Left ventricle myocardium superior (tissue), 1 donor: ENCODE data around the gene AGAP1. TPM values are rescaled to one million over a fixed set of nuclear protein-coding genes. Genes with fewer than 3 reads are reported as not detected.
"Not testable (repeated sequence)": the region's sequence is repeated elsewhere in the genome, so short reads cannot be mapped to it uniquely, and the experiment has no call there.

Source experiments
- ATAC-seq: fragments of 200-7000 bp; cut with Tn5 transposase; one replicate; pipeline ENCODE4 v1.9.1; 2020; ENCODE audit warnings: mild to moderate bottlenecking, moderate library complexity
- DNase-seq: peaks from one replicate; pipeline ENCODE4 v3.0.0-alpha.2; 2020
- intact Hi-C: fragments of 100-400 bp; cut with micrococcal nuclease; formaldehyde crosslinking; loops from one replicate; pipeline ENCODE4 v1.11.0; 2022
- total RNA-seq: library from RNA; stranded (reverse); fragmentation: NEBNext Ultra II Directional; extraction: Animal tissue kit (Norgen Biotek cat#: 25700); gene quantifications from one replicate; pipeline ENCODE4 v1.2.1, GENCODE V29; 2021
- donor health status: DM: no; HTN: yes; CAD: no; lungs with severe emphysema.

AGAP1 gene
- total RNA-seq, 1 donor from 2014 or later, result 22.3 TPM

GRCh38 chr2:236124182-236124893 lies 630.5 kb downstream of the AGAP1 start:
- ATAC-seq, result no peak
- intact Hi-C loops, result no loop called here
- DNase-seq, result peak; percentile 10

DNA sequence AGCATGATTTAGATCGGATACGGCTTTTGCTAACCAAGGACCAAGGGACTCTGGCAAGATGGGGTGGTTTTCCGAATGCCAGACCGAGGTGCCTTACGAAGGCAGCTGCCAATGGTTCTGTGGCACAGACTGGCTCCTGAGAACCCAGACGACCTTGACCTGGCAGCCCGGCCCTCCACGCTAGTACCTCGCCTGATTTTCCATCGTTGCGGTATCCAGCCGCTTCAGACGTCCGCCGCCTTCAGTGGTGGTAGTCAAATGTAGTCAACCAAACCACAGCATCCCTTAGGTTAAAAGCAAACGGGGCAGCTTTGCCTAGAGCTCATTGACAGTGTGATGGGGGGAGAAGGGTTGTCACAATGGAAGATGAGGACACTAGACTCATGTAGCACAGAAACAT lies 631.7 kb downstream of the AGAP1 start:
- DNase-seq (peak; percentile 7), ATAC-seq (no peak)
- intact Hi-C loops, result no loop called here

- no peak for ATAC-seq
- DNase-seq, result peak; percentile 16
- intact Hi-C loops, result no loop called here
Measured at GRCh38 chr2:236127010-236127409, 633.2 kb downstream of the AGAP1 start.

DNA sequence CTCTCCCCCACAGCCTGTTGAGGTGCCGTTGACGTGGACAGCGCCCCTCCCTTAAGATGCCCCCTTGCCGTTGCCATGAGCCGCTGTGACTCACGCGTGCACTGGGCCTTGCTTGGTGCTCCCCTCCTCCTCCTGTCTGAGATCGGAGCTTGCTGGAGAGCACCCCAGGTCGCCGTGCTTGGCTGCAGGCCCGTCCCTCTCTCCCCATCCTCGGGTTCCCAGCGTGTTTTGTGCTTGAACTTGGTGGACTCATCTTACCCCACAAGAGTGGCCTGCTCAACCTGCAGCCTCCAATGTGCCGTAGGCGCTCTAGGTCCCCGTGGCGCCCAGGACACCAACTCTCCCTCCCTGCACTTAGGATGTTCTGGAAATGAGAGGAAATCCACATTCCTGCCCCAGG lies 634.5 kb downstream of the AGAP1 start:
- DNase-seq (no peak), ATAC-seq (no peak)
- intact Hi-C loops, result no loop called here

DNA sequence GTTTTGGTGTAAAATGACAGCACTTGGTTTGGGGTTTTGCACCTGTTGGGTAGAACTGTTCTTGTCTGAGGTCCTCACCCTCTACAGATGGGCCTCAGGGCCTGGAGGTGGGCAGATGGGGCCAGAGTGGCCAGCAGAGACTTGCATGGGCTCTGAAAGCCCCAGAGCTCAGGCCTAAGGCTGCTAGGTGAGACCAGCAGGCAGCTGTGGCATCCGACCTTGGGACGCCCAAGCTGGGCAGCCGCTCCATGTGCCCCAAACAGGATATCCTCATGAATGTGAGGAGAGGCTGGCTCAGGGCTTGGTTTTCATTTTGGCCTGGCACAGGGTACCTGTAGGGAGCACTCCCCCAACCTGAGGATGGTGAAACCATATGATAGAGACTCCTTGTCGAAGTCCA lies 636.1 kb downstream of the AGAP1 start:
- intact Hi-C loops, result no loop called here
- DNase-seq (no peak), ATAC-seq (no peak)

- ATAC-seq, result no peak
- DNase-seq, result no peak
Measured at GRCh38 chr2:236130349-236130998, 636.6 kb downstream of the AGAP1 start.

GRCh38 chr2:236131073-236131692 lies 637.3 kb downstream of the AGAP1 start:
- ATAC-seq, result no peak
- intact Hi-C loops, result no loop called here

More at GRCh38 chr2:236130349-236130998, 636.6 kb downstream of the AGAP1 start:
- intact Hi-C loops, result no loop called here

DNA sequence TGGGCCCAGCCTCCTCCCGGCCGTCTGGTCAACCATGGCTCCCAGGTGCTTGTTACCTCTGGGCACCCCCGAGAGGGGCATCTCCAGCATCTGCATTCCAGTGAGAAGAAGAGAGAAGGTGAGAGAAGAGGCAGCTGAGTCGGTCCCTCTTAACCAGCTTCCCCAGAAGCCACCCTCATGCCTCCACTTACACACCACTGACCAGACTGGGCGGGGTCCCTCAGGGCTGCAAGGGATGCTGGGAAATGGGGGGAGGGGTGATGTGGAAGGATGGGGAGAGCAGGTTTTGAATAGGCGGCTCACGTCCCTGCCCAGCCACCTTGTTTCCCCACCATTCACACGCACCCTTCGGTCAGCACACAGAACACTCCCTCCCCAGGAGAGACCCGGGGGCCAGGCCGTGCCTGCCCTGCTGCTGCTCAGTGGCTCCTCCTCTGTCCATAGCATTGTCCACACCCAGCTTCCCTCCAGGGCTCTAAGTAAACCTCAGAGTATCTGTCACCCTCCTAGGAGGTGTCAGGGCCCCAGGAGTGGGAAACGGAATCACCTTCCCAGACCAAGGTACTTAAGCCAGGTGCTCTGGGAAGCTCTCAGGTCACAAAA lies 639.7 kb downstream of the AGAP1 start:
- ATAC-seq (no peak), DNase-seq (no peak)
- intact Hi-C loops, result no loop called here

More at GRCh38 chr2:236131073-236131692, 637.3 kb downstream of the AGAP1 start:
- no peak for DNase-seq

DNA sequence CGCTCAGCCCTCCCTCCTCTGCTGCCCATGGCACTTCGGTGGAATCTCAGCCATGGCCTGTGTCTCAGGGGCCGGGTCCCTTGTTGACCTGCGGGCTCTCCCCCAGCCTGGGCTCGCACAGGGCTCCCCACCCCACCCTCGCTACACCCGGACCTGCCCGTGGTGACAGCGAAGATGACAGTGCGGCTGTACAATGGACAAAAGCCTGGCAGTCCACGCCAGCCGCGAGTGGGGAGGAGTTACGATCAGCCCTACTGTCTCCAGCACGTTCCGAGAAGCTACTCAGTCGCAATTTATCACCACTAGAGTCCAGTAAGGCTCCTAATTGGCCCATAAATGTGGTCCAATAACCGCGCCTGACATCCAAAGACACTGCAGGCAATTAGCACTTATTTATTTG lies 642.7 kb downstream of the AGAP1 start:
- intact Hi-C loops, result no loop called here
- no peak for ATAC-seq
- DNase-seq, result no peak

- no peak for DNase-seq
- intact Hi-C loops, result no loop called here
- ATAC-seq, result no peak
Measured at GRCh38 chr2:236137066-236137465, 643.2 kb downstream of the AGAP1 start.

DNA sequence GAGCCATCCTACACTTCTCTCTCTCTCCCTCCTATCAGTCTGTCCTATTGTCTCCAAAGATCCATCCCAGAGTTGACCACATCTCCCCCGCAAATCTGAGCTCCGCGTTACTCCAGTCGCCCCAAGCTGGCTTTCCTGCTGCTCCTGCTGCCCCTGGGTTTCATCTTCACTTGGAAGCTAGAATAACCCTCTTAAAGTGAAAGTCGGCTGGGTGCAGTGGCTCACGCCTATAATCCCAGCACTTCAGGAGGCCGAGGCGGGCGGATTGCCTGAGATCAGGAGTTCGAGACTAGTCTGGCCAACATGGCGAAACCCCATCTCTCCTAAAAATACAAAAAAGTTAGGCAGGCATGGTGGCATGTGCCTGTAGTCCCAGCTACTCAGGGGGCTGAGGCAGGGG lies 647.8 kb downstream of the AGAP1 start:
- intact Hi-C loops, DNase-seq, ATAC-seq: not testable (repeated sequence)

- no peak for ATAC-seq
- no peak for DNase-seq
- intact Hi-C loops, result no loop called here
Measured at GRCh38 chr2:236143811-236144210, 650.0 kb downstream of the AGAP1 start.

DNA sequence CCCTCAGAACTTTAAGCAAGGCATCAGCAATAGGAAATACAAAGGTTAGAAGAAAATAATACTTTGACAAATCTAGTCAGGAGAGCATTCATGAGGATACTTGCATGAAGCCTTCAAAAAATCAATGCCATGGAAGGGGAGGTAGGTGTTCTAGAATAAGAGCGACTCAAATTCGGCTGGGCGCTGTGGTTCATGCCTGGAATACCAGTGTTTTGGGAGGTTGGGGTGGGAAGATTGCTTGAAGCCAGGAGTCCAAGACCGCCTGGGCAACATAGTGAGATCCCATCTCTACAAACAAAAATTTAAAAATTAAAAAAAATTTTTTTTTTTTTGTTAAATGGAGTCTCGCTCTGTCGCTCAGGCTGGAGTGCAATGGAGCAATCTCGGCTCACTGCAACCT lies 652.6 kb downstream of the AGAP1 start:
- intact Hi-C loops, result no loop called here
- DNase-seq (no peak), ATAC-seq (no peak)

GRCh38 chr2:236155406-236155805 lies 661.6 kb downstream of the AGAP1 start:
- intact Hi-C loops, result no loop called here
- DNase-seq (no peak), ATAC-seq (no peak)

GRCh38 chr2:236156095-236156859 lies 662.4 kb downstream of the AGAP1 start:
- no peak for DNase-seq
- no peak for ATAC-seq

DNA sequence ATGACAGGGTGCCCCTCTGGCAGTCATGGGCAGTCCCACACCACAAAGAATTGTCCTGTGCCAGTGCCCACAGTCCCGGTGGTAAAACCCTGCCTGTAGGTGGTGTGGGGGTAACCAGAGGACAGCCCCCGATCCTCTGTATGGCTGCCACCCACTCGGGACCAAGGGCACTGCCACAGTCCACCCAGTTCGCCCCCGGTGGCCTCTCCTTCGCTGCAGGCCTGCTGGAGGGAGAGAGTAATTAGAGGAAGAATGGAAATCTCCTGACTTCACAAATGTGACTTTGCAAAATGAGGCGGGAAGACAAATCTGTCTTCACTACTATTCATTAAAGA lies 663.0 kb downstream of the AGAP1 start:
- no peak for ATAC-seq
- intact Hi-C loops, result no loop called here
- no peak for DNase-seq

More at GRCh38 chr2:236156095-236156859, 662.4 kb downstream of the AGAP1 start:
- intact Hi-C loops, result no loop called here

DNA sequence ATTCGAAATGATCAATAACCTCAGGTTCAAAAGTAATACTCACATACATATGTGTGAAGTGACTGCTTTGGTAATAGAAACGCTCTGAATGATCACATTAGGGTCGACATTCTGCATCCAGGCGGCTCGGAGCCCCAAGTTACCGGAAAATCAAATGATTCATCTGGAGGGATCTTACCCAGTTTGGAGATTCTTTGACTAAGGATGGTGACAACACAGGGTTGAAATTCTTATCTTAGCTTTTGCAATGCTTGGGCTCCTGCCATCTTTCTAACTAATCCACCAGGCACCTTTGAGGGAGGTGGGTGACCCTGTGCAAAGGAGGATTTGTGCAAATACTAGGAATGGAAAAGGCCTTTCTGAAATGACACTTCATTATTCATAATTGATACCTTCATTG lies 663.5 kb downstream of the AGAP1 start:
- intact Hi-C loops, result no loop called here
- DNase-seq (no peak), ATAC-seq (no peak)

GRCh38 chr2:236157815-236158498 lies 664.1 kb downstream of the AGAP1 start:
- no peak for DNase-seq
- ATAC-seq, result no peak
- intact Hi-C loops, result no loop called here
